ENCODE measurements around the gene LHX2.
"Not testable (repeated sequence)": the region's sequence is repeated elsewhere in the genome, so short reads cannot be mapped to it uniquely, and the experiment has no call there.

The LHX2 gene

DNA sequence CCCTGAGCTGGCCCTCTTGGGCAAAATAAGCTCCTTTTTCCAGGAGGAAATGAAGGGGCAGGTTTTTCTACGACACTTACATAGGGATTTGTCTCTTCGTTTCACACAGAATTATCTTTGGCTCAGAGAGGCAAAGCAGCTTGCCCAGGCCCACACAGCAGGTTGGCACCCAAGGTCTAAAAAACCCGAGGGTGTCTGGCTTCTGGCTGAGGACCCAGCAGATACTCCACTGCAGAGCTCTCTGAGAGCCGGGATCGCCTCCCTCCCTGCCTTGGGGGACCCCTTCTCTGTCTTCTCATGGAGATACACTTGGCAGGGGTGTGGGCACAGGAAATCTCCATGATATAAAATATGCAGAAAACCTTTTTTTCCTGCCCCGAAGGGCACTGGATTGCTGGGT is 29.0 kb upstream of the LHX2 start:
- no peaks in the 10 kb centered on the region for H3K4me1 ChIP-seq (ENCODE audit: control insufficient read depth, insufficient read depth, low read length)
- no peak overlapping the region for H3K27ac ChIP-seq (ENCODE audit: low read length)
- H3K9ac ChIP-seq (ENCODE audit: low read length in 2 of 2) = no peak overlapping the region
- no peaks in the 10 kb centered on the region for H3K36me3 ChIP-seq (ENCODE audit: control insufficient read depth in 2 of 2, insufficient read depth in 2 of 2, low read length in 2 of 2)
- H3K9me3 ChIP-seq (ENCODE audit: control insufficient read depth in 2 of 2, low read length in 2 of 2) = no peaks in the 10 kb centered on the region
- H3K27me3 ChIP-seq (ENCODE audit: control insufficient read depth in 1 of 2, insufficient read depth in 2 of 2, low read length in 2 of 2) = peaks cover 7 to 16% of the 10 kb centered on the region in 2 donors
- H3K4me3 ChIP-seq (ENCODE audit: low read length in 2 of 2) = no peak overlapping the region

- Histone ChIP-seq H3K4me3 (ENCODE audit: low read length in 2 of 2) (no peak overlapping the region), H3K36me3 (ENCODE audit: control insufficient read depth in 2 of 2, insufficient read depth in 2 of 2, low read length in 2 of 2) (no peaks in the 10 kb centered on the region), H3K27ac (ENCODE audit: low read length) (no peak overlapping the region), H3K4me1 (ENCODE audit: control insufficient read depth, insufficient read depth, low read length) (no peaks in the 10 kb centered on the region), H3K27me3 (ENCODE audit: control insufficient read depth in 1 of 2, insufficient read depth in 2 of 2, low read length in 2 of 2) (peaks cover 7 to 20% of the 10 kb centered on the region in 2 donors), H3K9me3 (ENCODE audit: control insufficient read depth in 2 of 2, low read length in 2 of 2) (no peaks in the 10 kb centered on the region), H3K9ac (ENCODE audit: low read length in 2 of 2) (no peak overlapping the region)
These were observed 28.5 kb upstream of the LHX2 start for GRCh38 chr9:123983047-123983446.

GRCh38 chr9:123984802-123985201 is 26.8 kb upstream of the LHX2 start:
- Histone ChIP-seq H3K27me3 (ENCODE audit: control insufficient read depth in 1 of 2, insufficient read depth in 2 of 2, low read length in 2 of 2) (peaks cover 7 to 17% of the 10 kb centered on the region in 2 donors), H3K36me3 (ENCODE audit: control insufficient read depth in 2 of 2, insufficient read depth in 2 of 2, low read length in 2 of 2) (no peaks in the 10 kb centered on the region), H3K9me3 (ENCODE audit: control insufficient read depth in 2 of 2, low read length in 2 of 2) (no peaks in the 10 kb centered on the region), H3K4me1 (ENCODE audit: control insufficient read depth, insufficient read depth, low read length) (no peaks in the 10 kb centered on the region), H3K9ac (ENCODE audit: low read length in 2 of 2) (no peak overlapping the region), H3K4me3 (ENCODE audit: low read length in 2 of 2) (no peak overlapping the region), H3K27ac (ENCODE audit: low read length) (no peak overlapping the region)

GRCh38 chr9:123985869-123986268 is 25.7 kb upstream of the LHX2 start:
- peaks cover 7 to 11% of the 10 kb centered on the region in 2 donors for H3K27me3 ChIP-seq (ENCODE audit: control insufficient read depth in 1 of 2, insufficient read depth in 2 of 2, low read length in 2 of 2)
- no peak overlapping the region for H3K27ac ChIP-seq (ENCODE audit: low read length)
- no peaks in the 10 kb centered on the region for H3K9me3 ChIP-seq (ENCODE audit: control insufficient read depth in 2 of 2, low read length in 2 of 2)
- no peak overlapping the region for H3K9ac ChIP-seq (ENCODE audit: low read length in 2 of 2)
- no peaks in the 10 kb centered on the region for H3K4me1 ChIP-seq (ENCODE audit: control insufficient read depth, insufficient read depth, low read length)
- H3K4me3 ChIP-seq (ENCODE audit: low read length in 2 of 2) = no peak overlapping the region
- H3K36me3 ChIP-seq (ENCODE audit: control insufficient read depth in 2 of 2, insufficient read depth in 2 of 2, low read length in 2 of 2) = no peaks in the 10 kb centered on the region

GRCh38 chr9:123990427-123990826 is 21.1 kb upstream of the LHX2 start:
- H3K27ac ChIP-seq (ENCODE audit: low read length) = no peak overlapping the region
- H3K4me1 ChIP-seq (ENCODE audit: control insufficient read depth, insufficient read depth, low read length) = no peaks in the 10 kb centered on the region
- no peaks in the 10 kb centered on the region for H3K36me3 ChIP-seq (ENCODE audit: control insufficient read depth in 2 of 2, insufficient read depth in 2 of 2, low read length in 2 of 2)
- no peaks in the 10 kb centered on the region for H3K9me3 ChIP-seq (ENCODE audit: control insufficient read depth in 2 of 2, low read length in 2 of 2)
- peaks cover 4 to 21% of the 10 kb centered on the region in 2 donors for H3K27me3 ChIP-seq (ENCODE audit: control insufficient read depth in 1 of 2, insufficient read depth in 2 of 2, low read length in 2 of 2)
- no peak overlapping the region for H3K4me3 ChIP-seq (ENCODE audit: low read length in 2 of 2)
- no peak overlapping the region for H3K9ac ChIP-seq (ENCODE audit: low read length in 2 of 2)

GRCh38 chr9:123992679-123993078 is 18.9 kb upstream of the LHX2 start:
- H3K4me1 ChIP-seq (ENCODE audit: control insufficient read depth, insufficient read depth, low read length); H3K4me3 ChIP-seq (ENCODE audit: low read length in 2 of 2); H3K36me3 ChIP-seq (ENCODE audit: control insufficient read depth in 2 of 2, insufficient read depth in 2 of 2, low read length in 2 of 2); H3K27ac ChIP-seq (ENCODE audit: low read length); H3K9ac ChIP-seq (ENCODE audit: low read length in 2 of 2); H3K9me3 ChIP-seq (ENCODE audit: control insufficient read depth in 2 of 2, low read length in 2 of 2): not testable (repeated sequence)
- H3K27me3 ChIP-seq (ENCODE audit: control insufficient read depth in 1 of 2, insufficient read depth in 2 of 2, low read length in 2 of 2) = peaks cover 23 to 36% of the 10 kb centered on the region in 2 donors

DNA sequence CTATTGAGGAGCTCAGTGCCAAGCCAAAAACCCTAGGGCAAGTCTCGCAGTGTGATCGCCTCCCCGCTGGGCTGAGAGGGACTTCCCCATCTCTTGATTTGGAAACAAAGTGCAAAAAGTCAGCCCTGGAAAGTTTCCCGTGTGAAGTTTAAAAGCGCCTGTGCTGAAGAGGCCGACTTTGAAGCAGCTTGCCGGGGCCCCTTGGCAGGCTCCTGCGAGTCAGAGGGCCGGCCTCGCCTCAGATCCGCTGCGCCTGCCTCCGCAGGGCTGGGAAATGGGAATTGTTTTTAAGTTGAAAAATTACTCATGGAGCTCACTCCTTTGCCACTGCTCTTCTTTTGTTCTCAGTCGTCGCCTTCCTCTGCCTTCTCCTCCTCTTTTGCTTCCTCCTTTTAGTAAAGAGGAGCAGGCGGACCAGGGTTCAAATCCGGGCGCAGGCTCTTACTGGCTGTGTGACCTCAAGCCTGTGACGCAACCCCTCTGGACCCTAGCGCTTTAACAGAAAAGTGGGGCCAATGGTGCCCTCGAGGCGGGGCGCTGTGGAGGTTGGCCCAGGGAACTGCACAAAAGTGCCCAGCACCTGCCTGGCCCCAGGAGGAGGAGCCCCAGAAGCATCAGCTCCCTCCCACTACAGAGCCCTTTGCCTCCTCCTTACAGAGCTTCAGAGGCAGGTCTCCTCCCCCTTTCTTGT is 14.7 kb upstream of the LHX2 start:
- Histone ChIP-seq H3K9me3 (ENCODE audit: control insufficient read depth in 2 of 2, low read length in 2 of 2) (no peaks in the 10 kb centered on the region), H3K36me3 (ENCODE audit: control insufficient read depth in 2 of 2, insufficient read depth in 2 of 2, low read length in 2 of 2) (no peaks in the 10 kb centered on the region), H3K4me1 (ENCODE audit: control insufficient read depth, insufficient read depth, low read length) (peaks cover 24% of the 10 kb centered on the region), H3K4me3 (ENCODE audit: low read length in 2 of 2) (no peak overlapping the region), H3K27me3 (ENCODE audit: control insufficient read depth in 1 of 2, insufficient read depth in 2 of 2, low read length in 2 of 2) (peaks cover 57 to 66% of the 10 kb centered on the region in 2 donors), H3K9ac (ENCODE audit: low read length in 2 of 2) (no peak overlapping the region), H3K27ac (ENCODE audit: low read length) (no peak overlapping the region)

DNA sequence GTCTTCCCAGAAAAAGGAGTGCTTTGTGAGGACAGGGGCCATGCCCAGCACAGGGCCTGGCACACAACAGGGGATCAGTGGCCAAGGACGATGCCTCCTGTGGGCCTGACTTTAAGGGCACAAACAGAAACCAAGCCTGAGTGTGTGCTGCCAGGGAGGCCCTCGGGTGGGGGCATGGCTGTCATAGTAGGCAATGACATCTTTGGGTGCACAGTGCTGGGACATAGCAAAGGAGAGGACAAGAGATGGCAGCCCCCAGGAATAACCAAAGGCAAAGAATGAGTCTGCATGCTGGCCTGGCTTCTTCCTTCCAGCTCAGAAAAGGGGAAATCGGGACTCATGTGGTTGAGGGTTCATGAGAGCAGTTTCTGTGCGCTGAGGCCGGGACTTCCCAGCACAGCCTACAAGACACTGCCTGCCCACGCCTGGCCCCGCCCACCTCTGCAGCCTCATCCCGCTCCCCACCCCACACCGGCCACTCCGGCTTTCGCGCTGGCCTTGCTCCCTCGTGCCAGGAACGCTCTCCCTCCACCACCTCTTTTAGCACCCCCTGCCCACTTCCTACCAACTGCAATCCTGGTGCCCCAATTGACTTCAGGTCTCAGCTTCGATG is 13.8 kb upstream of the LHX2 start:
- no peak overlapping the region for H3K27ac ChIP-seq (ENCODE audit: low read length)
- H3K9ac ChIP-seq (ENCODE audit: low read length in 2 of 2) = no peak overlapping the region
- H3K27me3 ChIP-seq (ENCODE audit: control insufficient read depth in 1 of 2, insufficient read depth in 2 of 2, low read length in 2 of 2) = peaks cover 66 to 72% of the 10 kb centered on the region in 2 donors
- no peaks in the 10 kb centered on the region for H3K36me3 ChIP-seq (ENCODE audit: control insufficient read depth in 2 of 2, insufficient read depth in 2 of 2, low read length in 2 of 2)
- no peaks in the 10 kb centered on the region for H3K9me3 ChIP-seq (ENCODE audit: control insufficient read depth in 2 of 2, low read length in 2 of 2)
- no peak overlapping the region for H3K4me3 ChIP-seq (ENCODE audit: low read length in 2 of 2)
- peaks cover 24% of the 10 kb centered on the region for H3K4me1 ChIP-seq (ENCODE audit: control insufficient read depth, insufficient read depth, low read length)

GRCh38 chr9:123998278-123998925 is 13.2 kb upstream of the LHX2 start:
- H3K4me1 ChIP-seq (ENCODE audit: control insufficient read depth, insufficient read depth, low read length) = peaks cover 24% of the 10 kb centered on the region
- no peak overlapping the region for H3K4me3 ChIP-seq (ENCODE audit: low read length in 2 of 2)
- H3K9me3 ChIP-seq (ENCODE audit: control insufficient read depth in 2 of 2, low read length in 2 of 2) = no peaks in the 10 kb centered on the region
- no peak overlapping the region for H3K27ac ChIP-seq (ENCODE audit: low read length)
- H3K27me3 ChIP-seq (ENCODE audit: control insufficient read depth in 1 of 2, insufficient read depth in 2 of 2, low read length in 2 of 2) = peaks cover 72 to 76% of the 10 kb centered on the region in 2 donors
- H3K36me3 ChIP-seq (ENCODE audit: control insufficient read depth in 2 of 2, insufficient read depth in 2 of 2, low read length in 2 of 2) = no peaks in the 10 kb centered on the region
- H3K9ac ChIP-seq (ENCODE audit: low read length in 2 of 2) = no peak overlapping the region

DNA sequence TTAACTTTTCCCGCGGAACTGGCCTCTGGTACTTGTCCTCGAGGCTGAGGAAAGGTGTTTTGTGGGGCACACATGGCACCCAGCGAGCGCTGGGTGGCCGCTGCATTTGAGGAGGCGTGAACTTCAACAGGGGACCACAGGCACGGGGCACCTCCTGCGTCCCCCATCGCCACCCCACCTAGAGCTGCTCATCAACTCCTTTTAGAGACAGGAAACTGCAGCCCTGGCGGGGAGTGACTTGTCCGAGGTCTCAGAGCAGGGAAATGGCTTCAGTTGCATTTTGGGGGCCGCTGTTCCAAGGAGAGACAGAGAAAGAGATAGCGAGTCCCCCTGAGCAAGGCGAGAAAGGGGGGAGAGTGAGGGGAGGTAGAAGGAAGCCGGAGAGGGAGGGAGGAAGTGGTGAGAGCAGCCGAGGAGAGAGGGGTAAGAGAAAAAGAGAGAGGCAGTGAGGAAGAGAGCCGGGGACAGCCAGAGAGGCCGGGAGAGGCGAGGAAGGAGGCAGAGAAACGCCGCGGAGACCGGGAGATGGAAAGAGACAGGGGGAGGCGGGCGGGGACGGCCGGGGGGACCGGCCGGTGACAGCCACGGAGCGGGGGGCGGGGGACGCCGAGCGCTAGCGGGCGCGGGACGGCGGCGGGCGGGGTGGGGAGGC is 12.5 kb upstream of the LHX2 start:
- Histone ChIP-seq H3K4me1 (ENCODE audit: control insufficient read depth, insufficient read depth, low read length) (peaks cover 24% of the 10 kb centered on the region), H3K36me3 (ENCODE audit: control insufficient read depth in 2 of 2, insufficient read depth in 2 of 2, low read length in 2 of 2) (no peaks in the 10 kb centered on the region), H3K27ac (ENCODE audit: low read length) (no peak overlapping the region), H3K27me3 (ENCODE audit: control insufficient read depth in 1 of 2, insufficient read depth in 2 of 2, low read length in 2 of 2) (peaks cover 79 to 82% of the 10 kb centered on the region in 2 donors), H3K9me3 (ENCODE audit: control insufficient read depth in 2 of 2, low read length in 2 of 2) (no peaks in the 10 kb centered on the region), H3K9ac (ENCODE audit: low read length in 2 of 2) (no peak overlapping the region), H3K4me3 (ENCODE audit: low read length in 2 of 2) (peak overlapping the region in 1 of 2 donors; percentile 61)

Data from stomach smooth muscle (tissue), 2 donors.